ENCODE measurements around the gene MAD1L1.

The MAD1L1 gene

GRCh38 chr7:1785839-1786238 lies 446.9 kb downstream of the MAD1L1 start:
- DNase-seq: no peak

DNA sequence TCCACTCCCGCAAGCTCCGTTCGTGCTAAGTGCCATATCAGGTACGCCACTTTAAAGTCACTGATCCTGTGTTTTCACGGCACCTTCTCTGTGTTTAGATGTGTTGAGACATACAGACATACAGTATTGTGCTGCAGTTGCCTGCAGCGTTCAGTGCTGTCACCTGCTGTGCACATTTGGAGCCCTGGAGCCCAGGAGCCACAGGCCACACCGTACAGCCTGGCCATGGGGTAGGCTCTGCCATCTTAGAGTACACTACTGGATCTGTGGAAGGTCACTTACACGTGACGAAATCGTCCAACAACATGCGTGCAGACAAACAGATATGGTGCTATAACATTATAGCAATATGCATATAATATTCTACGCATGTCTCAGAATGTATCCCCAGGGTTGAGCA lies 451.4 kb downstream of the MAD1L1 start:
- no peak for DNase-seq

GRCh38 chr7:1779445-1779844 lies 453.3 kb downstream of the MAD1L1 start:
- DNase-seq: no peak

GRCh38 chr7:1777122-1777521 lies 455.6 kb downstream of the MAD1L1 start:
- DNase-seq: no peak

GRCh38 chr7:1775389-1775788 lies 457.4 kb downstream of the MAD1L1 start:
- no peak for DNase-seq

GRCh38 chr7:1770331-1770730 lies 462.4 kb downstream of the MAD1L1 start:
- no peak for DNase-seq

GRCh38 chr7:1769286-1770200 lies 463.2 kb downstream of the MAD1L1 start:
- no peak for DNase-seq

DNA sequence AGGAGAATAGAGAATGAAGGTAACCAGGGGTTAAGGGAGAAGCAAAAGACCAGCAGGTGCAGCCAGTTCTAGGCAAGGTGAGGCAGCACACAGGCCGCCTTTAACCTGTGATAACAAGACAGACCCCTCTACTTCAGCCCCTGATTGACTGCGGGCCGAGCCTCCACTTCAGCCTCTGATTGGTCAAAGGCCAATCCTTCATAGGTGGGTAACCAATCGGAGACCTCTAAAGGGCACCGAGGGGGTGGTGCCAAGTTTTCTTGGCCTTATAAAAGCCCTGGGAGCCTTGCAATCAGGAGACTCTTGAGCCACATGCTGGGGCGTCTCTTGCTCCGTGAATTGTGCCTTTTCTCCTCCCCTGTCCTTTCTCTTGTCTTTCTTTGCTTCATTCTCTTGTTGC lies 463.9 kb downstream of the MAD1L1 start:
- no peak for DNase-seq

DNA sequence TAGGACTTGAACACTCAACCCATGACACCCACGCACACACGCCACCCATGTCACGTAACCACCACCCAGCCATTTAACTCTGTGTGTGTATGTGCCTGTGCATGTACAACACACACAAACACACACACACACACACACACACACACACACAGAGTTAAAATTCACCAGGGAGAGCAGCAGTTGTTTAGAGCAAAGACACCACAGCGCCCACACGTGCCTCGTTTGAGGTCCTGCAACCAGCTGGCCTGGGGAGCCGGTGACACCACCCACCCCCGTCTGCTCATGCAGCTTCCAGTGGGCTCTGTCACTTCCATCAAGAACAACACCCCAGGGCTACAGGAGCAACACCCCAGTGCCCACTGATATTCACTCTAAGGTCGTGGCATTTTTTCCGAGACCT lies 465.2 kb downstream of the MAD1L1 start:
- DNase-seq: no peak

Data from NCI-H1436 (cell line).